ENCODE measurements around the gene TBX1.

DNA sequence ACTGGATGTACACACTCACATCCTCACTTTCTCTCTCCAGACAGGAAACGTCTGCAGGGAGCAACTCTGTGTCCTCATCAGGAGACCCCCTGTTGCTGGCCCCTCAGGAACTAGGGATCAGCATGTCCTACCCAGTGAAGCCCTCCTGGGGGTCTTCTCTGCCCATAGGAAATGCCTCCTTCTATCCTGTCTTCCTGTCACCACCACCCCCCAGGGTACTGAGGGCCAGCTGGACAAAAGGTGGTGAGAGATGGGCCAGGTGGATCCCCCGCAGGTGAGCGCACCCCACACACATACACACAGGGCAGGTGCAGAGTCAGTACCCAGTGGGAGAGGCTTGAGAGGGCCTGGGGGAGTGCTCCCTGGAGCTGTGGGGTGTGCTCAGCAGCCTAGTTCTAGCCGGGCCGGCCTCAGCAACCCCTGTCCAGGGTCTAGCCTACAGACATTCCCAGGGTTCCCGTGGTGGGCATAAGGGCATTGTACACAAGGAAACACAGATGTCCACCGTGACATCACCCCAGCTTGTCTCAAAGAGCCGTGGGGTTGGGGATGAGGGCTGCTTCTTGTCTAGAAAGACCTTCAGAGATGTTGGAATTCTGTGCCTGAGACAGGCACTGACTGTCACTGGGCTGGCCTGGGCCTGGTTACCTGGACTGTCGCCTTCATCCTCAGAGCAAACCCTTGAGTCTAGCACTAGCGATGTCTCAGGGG is 28.0 kb upstream of the TBX1 start:
- TF ChIP-seq, protein P1, sequence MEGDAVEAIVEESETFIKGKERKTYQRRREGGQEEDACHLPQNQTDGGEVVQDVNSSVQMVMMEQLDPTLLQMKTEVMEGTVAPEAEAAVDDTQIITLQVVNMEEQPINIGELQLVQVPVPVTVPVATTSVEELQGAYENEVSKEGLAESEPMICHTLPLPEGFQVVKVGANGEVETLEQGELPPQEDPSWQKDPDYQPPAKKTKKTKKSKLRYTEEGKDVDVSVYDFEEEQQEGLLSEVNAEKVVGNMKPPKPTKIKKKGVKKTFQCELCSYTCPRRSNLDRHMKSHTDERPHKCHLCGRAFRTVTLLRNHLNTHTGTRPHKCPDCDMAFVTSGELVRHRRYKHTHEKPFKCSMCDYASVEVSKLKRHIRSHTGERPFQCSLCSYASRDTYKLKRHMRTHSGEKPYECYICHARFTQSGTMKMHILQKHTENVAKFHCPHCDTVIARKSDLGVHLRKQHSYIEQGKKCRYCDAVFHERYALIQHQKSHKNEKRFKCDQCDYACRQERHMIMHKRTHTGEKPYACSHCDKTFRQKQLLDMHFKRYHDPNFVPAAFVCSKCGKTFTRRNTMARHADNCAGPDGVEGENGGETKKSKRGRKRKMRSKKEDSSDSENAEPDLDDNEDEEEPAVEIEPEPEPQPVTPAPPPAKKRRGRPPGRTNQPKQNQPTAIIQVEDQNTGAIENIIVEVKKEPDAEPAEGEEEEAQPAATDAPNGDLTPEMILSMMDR (IDR thresholded peaks at IDR 0.05) = no peak
- no peak for TF ChIP-seq EZH2 (IDR thresholded peaks at IDR 0.05)
- TF ChIP-seq EZH2phosphoT487 (IDR thresholded peaks at IDR 0.05) = no peak

All from neural progenitor cell (in vitro differentiated cells).